ENCODE measurements around the gene CBFA2T2.

Gene CBFA2T2

DNA sequence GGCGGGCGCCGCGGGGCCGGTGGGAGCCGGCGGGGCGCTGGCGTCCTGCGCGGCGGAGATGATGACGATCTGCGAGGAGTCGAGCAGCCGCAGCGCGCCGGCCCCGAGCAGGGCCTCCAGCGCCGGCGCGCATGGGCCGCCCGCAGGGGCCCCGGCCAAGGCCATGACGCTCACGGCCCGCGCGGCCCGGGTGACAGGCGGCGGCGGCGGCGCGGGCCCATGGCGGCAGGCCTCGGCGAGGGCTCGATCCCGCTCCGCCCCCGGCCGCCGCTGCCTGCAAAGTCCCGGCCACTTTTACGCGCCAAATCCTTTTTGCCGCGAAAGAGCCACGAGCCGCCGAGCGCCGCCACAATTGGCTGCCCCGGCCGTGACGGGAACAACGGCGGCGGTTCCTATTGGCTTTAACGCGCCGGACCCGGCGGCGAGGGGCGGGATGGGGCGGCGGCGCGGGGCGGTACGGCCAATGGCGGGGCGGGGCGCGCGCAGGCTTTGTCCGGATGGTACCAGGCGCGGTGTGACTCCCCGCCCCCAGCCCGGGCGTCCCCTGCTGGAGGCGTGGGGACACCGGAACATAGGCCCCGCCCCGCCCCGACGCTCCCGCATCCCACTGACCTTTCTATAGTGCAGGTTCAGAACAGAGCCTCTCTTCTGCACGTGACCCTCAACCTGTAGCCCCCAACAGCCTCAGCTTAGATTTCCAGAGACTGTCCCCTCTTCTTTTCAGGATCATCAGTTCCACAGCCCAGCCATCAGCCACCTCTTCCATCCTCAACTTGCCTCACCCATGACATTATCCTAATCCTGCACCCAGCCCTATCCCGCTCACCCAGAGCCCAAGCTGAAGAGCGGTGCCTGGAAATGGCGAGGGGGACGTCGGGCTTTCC, 196.4 kb downstream of the CBFA2T2 start, which contains the start of gene E2F1:
TSS of gene E2F1 (minus strand) at position 286 of the 884 bp plus-strand sequence. CDS start at position 165, 121 bp downstream.
- peak within 1 kb of the TSS; percentile 44 to 75 for H3K27ac ChIP-seq (ENCODE audit: low read depth in 2 of 2, low read length in 2 of 2)
- H3K9me3 ChIP-seq (ENCODE audit: control insufficient read depth in 2 of 2, low read length in 2 of 2) = no peaks in the 10 kb centered on the region
- peaks cover 14 to 17% of the 10 kb centered on the region in 2 donors for H3K4me1 ChIP-seq (ENCODE audit: control insufficient read depth in 2 of 2, insufficient read depth in 2 of 2, low read length in 2 of 2)
- H3K4me3 ChIP-seq (ENCODE audit: low read length in 2 of 2) = peak within 1 kb of the TSS; percentile 65 to 73
- peak within 1 kb of the TSS; percentile 52 to 58 for H3K9ac ChIP-seq (ENCODE audit: low read depth in 1 of 2, low read length in 2 of 2)
- no peaks in the 10 kb centered on the region for H3K36me3 ChIP-seq (ENCODE audit: control insufficient read depth in 2 of 2, insufficient read depth in 2 of 2, low read length in 2 of 2)
- no peaks in the 10 kb centered on the region for H3K27me3 ChIP-seq (ENCODE audit: control insufficient read depth in 2 of 2, insufficient read depth in 2 of 2, low read length in 2 of 2)

DNA sequence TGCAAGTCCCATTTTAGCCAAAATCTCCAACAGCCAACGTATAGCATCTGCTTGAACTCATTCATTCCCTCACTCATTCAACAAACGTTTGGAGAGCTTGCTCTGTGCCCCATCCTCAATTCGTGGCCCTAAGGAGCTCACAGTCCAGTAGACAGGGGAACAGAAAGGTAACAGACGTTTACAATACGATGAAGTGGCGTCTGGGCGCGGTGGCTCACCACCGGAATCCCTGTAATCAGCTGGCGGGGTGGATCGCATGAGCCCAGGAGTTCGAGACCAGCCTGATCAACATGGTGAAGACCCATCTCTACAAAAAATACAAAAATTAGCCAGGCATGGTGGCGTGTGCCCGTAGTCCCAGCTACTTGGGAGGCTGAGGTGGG, 197.1 kb downstream of the CBFA2T2 start:
- Histone ChIP-seq H3K4me1 (ENCODE audit: control insufficient read depth in 2 of 2, insufficient read depth in 2 of 2, low read length in 2 of 2) (peaks cover 14 to 17% of the 10 kb centered on the region in 2 donors), H3K27ac (ENCODE audit: low read depth in 2 of 2, low read length in 2 of 2) (peak overlapping the region in 1 of 2 donors; percentile 38), H3K27me3 (ENCODE audit: control insufficient read depth in 2 of 2, insufficient read depth in 2 of 2, low read length in 2 of 2) (no peaks in the 10 kb centered on the region), H3K36me3 (ENCODE audit: control insufficient read depth in 2 of 2, insufficient read depth in 2 of 2, low read length in 2 of 2) (no peaks in the 10 kb centered on the region), H3K4me3 (ENCODE audit: low read length in 2 of 2) (peak overlapping the region in 1 of 2 donors; percentile 73), H3K9ac (ENCODE audit: low read depth in 1 of 2, low read length in 2 of 2) (peak overlapping the region in 1 of 2 donors; percentile 48), H3K9me3 (ENCODE audit: control insufficient read depth in 2 of 2, low read length in 2 of 2) (no peaks in the 10 kb centered on the region)

- no peaks in the 10 kb centered on the region for H3K9me3 ChIP-seq (ENCODE audit: control insufficient read depth in 2 of 2, low read length in 2 of 2)
- no peak overlapping the region for H3K4me3 ChIP-seq (ENCODE audit: low read length in 2 of 2)
- H3K27me3 ChIP-seq (ENCODE audit: control insufficient read depth in 2 of 2, insufficient read depth in 2 of 2, low read length in 2 of 2) = no peaks in the 10 kb centered on the region
- no peak overlapping the region for H3K9ac ChIP-seq (ENCODE audit: low read depth in 1 of 2, low read length in 2 of 2)
- peaks cover 14 to 17% of the 10 kb centered on the region in 2 donors for H3K4me1 ChIP-seq (ENCODE audit: control insufficient read depth in 2 of 2, insufficient read depth in 2 of 2, low read length in 2 of 2)
- no peaks in the 10 kb centered on the region for H3K36me3 ChIP-seq (ENCODE audit: control insufficient read depth in 2 of 2, insufficient read depth in 2 of 2, low read length in 2 of 2)
- no peak overlapping the region for H3K27ac ChIP-seq (ENCODE audit: low read depth in 2 of 2, low read length in 2 of 2)
These were observed 197.5 kb downstream of the CBFA2T2 start for GRCh38 chr20:33687370-33687915.

DNA sequence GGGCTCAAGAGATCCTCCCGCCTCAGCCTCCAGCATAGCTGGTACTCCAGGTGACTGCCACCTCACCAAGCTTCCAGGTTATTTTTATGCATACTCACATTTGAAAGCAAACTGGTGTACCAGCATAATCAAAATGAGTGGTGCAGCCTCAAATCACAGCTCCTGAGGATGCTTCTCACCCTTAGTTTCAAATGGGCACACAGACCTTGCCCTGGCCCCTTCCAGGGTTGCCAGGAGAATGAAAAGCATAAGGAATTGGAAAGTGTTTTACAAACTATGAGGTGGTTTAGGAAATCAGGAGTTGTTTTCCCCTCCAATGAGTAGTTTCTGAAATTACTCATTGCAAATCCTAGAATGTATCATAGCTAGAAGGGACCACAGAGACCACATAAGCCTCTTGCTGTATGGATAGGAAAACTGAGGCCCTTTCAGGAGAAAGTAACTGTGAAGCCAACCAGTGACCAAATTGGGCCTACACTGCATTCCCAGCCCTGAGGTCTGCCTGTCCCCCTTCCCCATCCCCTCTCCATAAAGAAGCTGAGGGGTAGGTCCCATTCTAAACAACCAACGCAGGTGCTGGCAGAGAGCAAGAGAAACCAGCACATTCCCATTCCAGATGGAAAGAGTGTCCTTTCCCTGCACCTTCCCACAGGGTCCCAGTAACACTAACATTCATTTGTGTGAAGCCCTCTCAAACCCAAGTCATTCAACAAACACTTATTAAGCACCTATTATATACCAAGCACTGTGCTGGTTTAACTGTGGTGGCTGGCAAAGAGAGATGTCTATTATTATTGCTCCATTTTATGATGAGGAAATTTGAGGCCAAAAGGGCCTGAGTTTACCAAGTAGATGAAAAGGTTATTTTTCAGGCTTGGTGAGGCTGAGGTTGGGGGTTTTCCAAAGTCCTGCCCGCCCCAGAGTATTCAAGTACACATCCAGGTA, 198.4 kb downstream of the CBFA2T2 start:
- Histone ChIP-seq H3K36me3 (ENCODE audit: control insufficient read depth in 2 of 2, insufficient read depth in 2 of 2, low read length in 2 of 2) (no peaks in the 10 kb centered on the region), H3K27me3 (ENCODE audit: control insufficient read depth in 2 of 2, insufficient read depth in 2 of 2, low read length in 2 of 2) (no peaks in the 10 kb centered on the region), H3K4me3 (ENCODE audit: low read length in 2 of 2) (no peak overlapping the region), H3K9me3 (ENCODE audit: control insufficient read depth in 2 of 2, low read length in 2 of 2) (no peaks in the 10 kb centered on the region), H3K27ac (ENCODE audit: low read depth in 2 of 2, low read length in 2 of 2) (no peak overlapping the region), H3K4me1 (ENCODE audit: control insufficient read depth in 2 of 2, insufficient read depth in 2 of 2, low read length in 2 of 2) (peaks cover 14 to 17% of the 10 kb centered on the region in 2 donors), H3K9ac (ENCODE audit: low read depth in 1 of 2, low read length in 2 of 2) (no peak overlapping the region)

GRCh38 chr20:33688938-33689424, 199.1 kb downstream of the CBFA2T2 start:
- Histone ChIP-seq H3K4me3 (ENCODE audit: low read length in 2 of 2) (no peak overlapping the region), H3K9ac (ENCODE audit: low read depth in 1 of 2, low read length in 2 of 2) (no peak overlapping the region), H3K9me3 (ENCODE audit: control insufficient read depth in 2 of 2, low read length in 2 of 2) (no peaks in the 10 kb centered on the region), H3K36me3 (ENCODE audit: control insufficient read depth in 2 of 2, insufficient read depth in 2 of 2, low read length in 2 of 2) (no peaks in the 10 kb centered on the region), H3K4me1 (ENCODE audit: control insufficient read depth in 2 of 2, insufficient read depth in 2 of 2, low read length in 2 of 2) (peaks cover 14 to 17% of the 10 kb centered on the region in 2 donors), H3K27ac (ENCODE audit: low read depth in 2 of 2, low read length in 2 of 2) (no peak overlapping the region), H3K27me3 (ENCODE audit: control insufficient read depth in 2 of 2, insufficient read depth in 2 of 2, low read length in 2 of 2) (no peaks in the 10 kb centered on the region)

GRCh38 chr20:33689493-33689892, 199.6 kb downstream of the CBFA2T2 start:
- H3K9me3 ChIP-seq (ENCODE audit: control insufficient read depth in 2 of 2, low read length in 2 of 2) = no peaks in the 10 kb centered on the region
- H3K36me3 ChIP-seq (ENCODE audit: control insufficient read depth in 2 of 2, insufficient read depth in 2 of 2, low read length in 2 of 2) = no peaks in the 10 kb centered on the region
- no peak overlapping the region for H3K27ac ChIP-seq (ENCODE audit: low read depth in 2 of 2, low read length in 2 of 2)
- no peak overlapping the region for H3K4me3 ChIP-seq (ENCODE audit: low read length in 2 of 2)
- H3K9ac ChIP-seq (ENCODE audit: low read depth in 1 of 2, low read length in 2 of 2) = no peak overlapping the region
- no peaks in the 10 kb centered on the region for H3K27me3 ChIP-seq (ENCODE audit: control insufficient read depth in 2 of 2, insufficient read depth in 2 of 2, low read length in 2 of 2)
- peaks cover 14 to 16% of the 10 kb centered on the region in 2 donors for H3K4me1 ChIP-seq (ENCODE audit: control insufficient read depth in 2 of 2, insufficient read depth in 2 of 2, low read length in 2 of 2)

GRCh38 chr20:33689973-33690372, 200.1 kb downstream of the CBFA2T2 start:
- Histone ChIP-seq H3K9ac (ENCODE audit: low read depth in 1 of 2, low read length in 2 of 2) (no peak overlapping the region), H3K27me3 (ENCODE audit: control insufficient read depth in 2 of 2, insufficient read depth in 2 of 2, low read length in 2 of 2) (no peaks in the 10 kb centered on the region), H3K4me1 (ENCODE audit: control insufficient read depth in 2 of 2, insufficient read depth in 2 of 2, low read length in 2 of 2) (peaks cover 10 to 11% of the 10 kb centered on the region in 2 donors), H3K9me3 (ENCODE audit: control insufficient read depth in 2 of 2, low read length in 2 of 2) (no peaks in the 10 kb centered on the region), H3K4me3 (ENCODE audit: low read length in 2 of 2) (no peak overlapping the region), H3K27ac (ENCODE audit: low read depth in 2 of 2, low read length in 2 of 2) (no peak overlapping the region), H3K36me3 (ENCODE audit: control insufficient read depth in 2 of 2, insufficient read depth in 2 of 2, low read length in 2 of 2) (no peaks in the 10 kb centered on the region)

- Histone ChIP-seq H3K27ac (ENCODE audit: low read depth in 2 of 2, low read length in 2 of 2) (no peak overlapping the region), H3K9ac (ENCODE audit: low read depth in 1 of 2, low read length in 2 of 2) (no peak overlapping the region), H3K9me3 (ENCODE audit: control insufficient read depth in 2 of 2, low read length in 2 of 2) (no peaks in the 10 kb centered on the region)
These were observed 203.4 kb downstream of the CBFA2T2 start for GRCh38 chr20:33693289-33693688.

DNA sequence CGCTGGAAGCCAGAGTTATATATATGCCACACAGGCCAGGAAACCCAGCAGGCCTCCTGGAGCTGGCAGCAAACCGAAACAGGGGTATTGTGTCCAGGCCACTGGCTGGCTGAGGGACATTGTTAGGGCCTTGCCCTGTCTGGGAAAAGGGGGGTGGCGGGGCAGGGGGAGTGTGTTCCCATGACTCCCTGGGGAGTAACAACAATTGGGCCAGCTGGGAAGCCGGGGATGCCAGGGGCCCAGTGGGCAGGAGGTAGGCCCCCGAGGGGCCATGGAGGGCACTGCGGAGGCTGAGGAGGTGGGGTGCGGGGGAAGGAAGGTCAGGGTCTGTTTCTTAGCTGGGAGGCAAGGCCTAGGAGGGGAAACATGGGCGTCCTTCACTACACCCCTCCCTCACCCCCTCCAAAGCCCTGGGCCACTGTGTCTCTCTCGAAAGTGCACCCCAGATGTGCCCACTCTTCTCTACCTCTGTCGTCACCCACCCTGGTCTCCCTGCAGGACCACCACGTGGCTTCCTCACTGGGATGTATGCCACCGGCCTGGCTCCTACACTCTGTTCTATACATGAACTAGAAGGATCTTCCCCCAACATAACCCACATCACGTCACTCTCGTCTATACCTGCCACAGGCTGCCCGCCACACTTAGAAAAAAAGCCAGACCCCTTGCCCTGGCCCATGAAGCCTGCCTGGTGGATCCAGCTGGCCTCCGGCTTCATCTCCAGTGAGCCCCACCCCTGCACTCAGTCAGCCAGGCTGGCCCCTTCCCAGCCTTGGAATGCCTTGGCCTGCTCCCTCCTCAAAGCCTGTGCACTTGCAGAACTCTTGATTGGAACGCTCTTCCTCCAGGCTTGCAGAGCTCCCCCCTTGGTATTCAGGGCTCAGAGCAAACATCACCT, 204.1 kb downstream of the CBFA2T2 start:
- Histone ChIP-seq H3K9ac (ENCODE audit: low read depth in 1 of 2, low read length in 2 of 2) (no peak overlapping the region), H3K27ac (ENCODE audit: low read depth in 2 of 2, low read length in 2 of 2) (no peak overlapping the region), H3K9me3 (ENCODE audit: control insufficient read depth in 2 of 2, low read length in 2 of 2) (no peaks in the 10 kb centered on the region), H3K27me3 (ENCODE audit: control insufficient read depth in 2 of 2, insufficient read depth in 2 of 2, low read length in 2 of 2) (no peaks in the 10 kb centered on the region), H3K4me3 (ENCODE audit: low read length in 2 of 2) (no peak overlapping the region), H3K36me3 (ENCODE audit: control insufficient read depth in 2 of 2, insufficient read depth in 2 of 2, low read length in 2 of 2) (no peaks in the 10 kb centered on the region), H3K4me1 (ENCODE audit: control insufficient read depth in 2 of 2, insufficient read depth in 2 of 2, low read length in 2 of 2) (no peaks in the 10 kb centered on the region)

More at GRCh38 chr20:33693289-33693688, 203.4 kb downstream of the CBFA2T2 start:
- Histone ChIP-seq H3K36me3 (ENCODE audit: control insufficient read depth in 2 of 2, insufficient read depth in 2 of 2, low read length in 2 of 2) (no peaks in the 10 kb centered on the region), H3K4me1 (ENCODE audit: control insufficient read depth in 2 of 2, insufficient read depth in 2 of 2, low read length in 2 of 2) (no peaks in the 10 kb centered on the region), H3K4me3 (ENCODE audit: low read length in 2 of 2) (no peak overlapping the region), H3K27me3 (ENCODE audit: control insufficient read depth in 2 of 2, insufficient read depth in 2 of 2, low read length in 2 of 2) (no peaks in the 10 kb centered on the region)

Measured in mucosa of rectum (tissue), 2 donors.